SK-N-SH (cell line): ENCODE results near the gene DYRK3.

Experiments used
- POLR2AphosphoS5 ChIP-seq: IDR thresholded peaks from 2 replicates; pipeline ENCODE4 v1.6.1; 2012; ENCODE audit warnings: low read depth, low read length
- RCOR1 ChIP-seq: fragments of 150-350 bp; IDR thresholded peaks from 2 replicates; pipeline ENCODE4 v1.6.1; 2017; ENCODE audit warnings: antibody characterized with exemption, low read length
- SIN3A ChIP-seq: IDR thresholded peaks from 2 replicates; pipeline ENCODE4 v1.6.1; 2012; ENCODE audit warnings: low read depth, mild to moderate bottlenecking, low read length, moderate library complexity, borderline replicate concordance
- SMC3 ChIP-seq: IDR thresholded peaks from 2 replicates; pipeline ENCODE4 v1.6.1; 2012; ENCODE audit warnings: low read depth, low read length, improper control_type of control experiment
- USF1 ChIP-seq: IDR thresholded peaks from 2 replicates; pipeline ENCODE4 v1.4.0; 2012; ENCODE audit warnings: low read depth, borderline replicate concordance
- TF ChIP-seq, protein P1 (sequence below): fragments of 200-600 bp; sonication (generic); IDR thresholded peaks from 2 replicates; pipeline ENCODE4 v1.6.1; 2017; ENCODE audit warnings: antibody characterized with exemption, mild to moderate bottlenecking, moderate library complexity
- TF ChIP-seq, protein P2 (sequence below): IDR thresholded peaks from 2 replicates; pipeline ENCODE4 v1.6.1; 2012; ENCODE audit warnings: mild to moderate bottlenecking, low read depth, low read length, moderate library complexity

- TF ChIP-seq POLR2AphosphoS5: no peak
- TF ChIP-seq, protein P1, sequence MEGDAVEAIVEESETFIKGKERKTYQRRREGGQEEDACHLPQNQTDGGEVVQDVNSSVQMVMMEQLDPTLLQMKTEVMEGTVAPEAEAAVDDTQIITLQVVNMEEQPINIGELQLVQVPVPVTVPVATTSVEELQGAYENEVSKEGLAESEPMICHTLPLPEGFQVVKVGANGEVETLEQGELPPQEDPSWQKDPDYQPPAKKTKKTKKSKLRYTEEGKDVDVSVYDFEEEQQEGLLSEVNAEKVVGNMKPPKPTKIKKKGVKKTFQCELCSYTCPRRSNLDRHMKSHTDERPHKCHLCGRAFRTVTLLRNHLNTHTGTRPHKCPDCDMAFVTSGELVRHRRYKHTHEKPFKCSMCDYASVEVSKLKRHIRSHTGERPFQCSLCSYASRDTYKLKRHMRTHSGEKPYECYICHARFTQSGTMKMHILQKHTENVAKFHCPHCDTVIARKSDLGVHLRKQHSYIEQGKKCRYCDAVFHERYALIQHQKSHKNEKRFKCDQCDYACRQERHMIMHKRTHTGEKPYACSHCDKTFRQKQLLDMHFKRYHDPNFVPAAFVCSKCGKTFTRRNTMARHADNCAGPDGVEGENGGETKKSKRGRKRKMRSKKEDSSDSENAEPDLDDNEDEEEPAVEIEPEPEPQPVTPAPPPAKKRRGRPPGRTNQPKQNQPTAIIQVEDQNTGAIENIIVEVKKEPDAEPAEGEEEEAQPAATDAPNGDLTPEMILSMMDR: no peak
- no peak for TF ChIP-seq SMC3
- TF ChIP-seq SIN3A: no peak
- TF ChIP-seq RCOR1: no peak
- TF ChIP-seq, protein P2, sequence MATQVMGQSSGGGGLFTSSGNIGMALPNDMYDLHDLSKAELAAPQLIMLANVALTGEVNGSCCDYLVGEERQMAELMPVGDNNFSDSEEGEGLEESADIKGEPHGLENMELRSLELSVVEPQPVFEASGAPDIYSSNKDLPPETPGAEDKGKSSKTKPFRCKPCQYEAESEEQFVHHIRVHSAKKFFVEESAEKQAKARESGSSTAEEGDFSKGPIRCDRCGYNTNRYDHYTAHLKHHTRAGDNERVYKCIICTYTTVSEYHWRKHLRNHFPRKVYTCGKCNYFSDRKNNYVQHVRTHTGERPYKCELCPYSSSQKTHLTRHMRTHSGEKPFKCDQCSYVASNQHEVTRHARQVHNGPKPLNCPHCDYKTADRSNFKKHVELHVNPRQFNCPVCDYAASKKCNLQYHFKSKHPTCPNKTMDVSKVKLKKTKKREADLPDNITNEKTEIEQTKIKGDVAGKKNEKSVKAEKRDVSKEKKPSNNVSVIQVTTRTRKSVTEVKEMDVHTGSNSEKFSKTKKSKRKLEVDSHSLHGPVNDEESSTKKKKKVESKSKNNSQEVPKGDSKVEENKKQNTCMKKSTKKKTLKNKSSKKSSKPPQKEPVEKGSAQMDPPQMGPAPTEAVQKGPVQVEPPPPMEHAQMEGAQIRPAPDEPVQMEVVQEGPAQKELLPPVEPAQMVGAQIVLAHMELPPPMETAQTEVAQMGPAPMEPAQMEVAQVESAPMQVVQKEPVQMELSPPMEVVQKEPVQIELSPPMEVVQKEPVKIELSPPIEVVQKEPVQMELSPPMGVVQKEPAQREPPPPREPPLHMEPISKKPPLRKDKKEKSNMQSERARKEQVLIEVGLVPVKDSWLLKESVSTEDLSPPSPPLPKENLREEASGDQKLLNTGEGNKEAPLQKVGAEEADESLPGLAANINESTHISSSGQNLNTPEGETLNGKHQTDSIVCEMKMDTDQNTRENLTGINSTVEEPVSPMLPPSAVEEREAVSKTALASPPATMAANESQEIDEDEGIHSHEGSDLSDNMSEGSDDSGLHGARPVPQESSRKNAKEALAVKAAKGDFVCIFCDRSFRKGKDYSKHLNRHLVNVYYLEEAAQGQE: no peak
- TF ChIP-seq USF1: no peak
Observed at GRCh38 chr1:206643118-206643698, 7.9 kb downstream of the DYRK3 start.
